Mammary epithelial cell (primary cell): ENCODE results near the gene DNAH10.

Experiments
- CTCF ChIP-seq, 2 donors: IDR thresholded peaks in 1 of 2; conservative IDR thresholded peaks in 1 of 2; 2 replicates each; pipeline ENCODE4 v1.5.1; 2011 to 2012; ENCODE audit warnings: inconsistent platforms in 2 of 2, low read length in 2 of 2, mild to moderate bottlenecking in 2 of 2, control low read depth in 1 of 2, low read depth in 1 of 2; ENCODE audit not compliant: insufficient read depth in 1 of 2; ENCODE audit errors: extremely low read depth in 1 of 2
- EZH2 ChIP-seq: IDR thresholded peaks from 2 replicates; pipeline ENCODE4 v1.6.1; 2012; ENCODE audit warnings: low read length, inconsistent platforms, borderline replicate concordance

GRCh38 chr12:123860377-123860776 lies 98.3 kb downstream of the DNAH10 start:
- TF ChIP-seq CTCF (conservative IDR thresholded peaks at IDR 0.05 in 1 of 2, IDR thresholded peaks at IDR 0.05 in 1 of 2; ENCODE audit: extremely low read depth in 1 of 2, insufficient read depth in 1 of 2, low read depth in 1 of 2, low read length in 2 of 2) (peak in 1 of 2 donors; percentile 8), EZH2 (no peak)
